ENCODE results near the gene RPGR.

Gene RPGR

DNA sequence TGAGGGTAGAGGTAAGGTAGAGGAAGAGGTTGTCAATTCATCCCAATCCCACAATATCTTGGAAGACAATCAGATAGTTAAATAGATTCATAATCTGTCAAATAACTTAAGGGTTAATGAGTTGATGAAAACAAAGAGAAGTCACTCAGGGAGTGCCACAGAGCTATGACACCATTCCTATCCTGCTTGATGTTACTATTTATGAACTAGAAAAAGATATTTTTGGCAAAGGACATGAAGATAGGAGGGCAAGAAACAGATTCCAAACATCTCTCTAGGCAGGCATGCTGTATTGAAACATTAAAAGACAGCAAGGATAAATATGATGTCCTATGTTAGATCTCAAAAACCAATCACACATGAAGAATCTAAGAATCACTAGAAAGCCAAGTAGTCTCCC is 103.1 kb downstream of the RPGR start:
- Histone ChIP-seq H3K36me3 (ENCODE audit: control insufficient read depth, insufficient read depth, low read length) (no peaks in the 10 kb centered on the region), H3K4me1 (ENCODE audit: control insufficient read depth, insufficient read depth, low read length) (peaks cover 17% of the 10 kb centered on the region; the same call in 1 of the 2 replicates), H3K27ac (ENCODE audit: low read depth, low read length) (no peak overlapping the region), H3K9me3 (ENCODE audit: control insufficient read depth, insufficient read depth, low read depth, low read length) (no peaks in the 10 kb centered on the region), H3K27me3 (ENCODE audit: control insufficient read depth, insufficient read depth, low read length) (peaks cover 38% of the 10 kb centered on the region), H3K4me3 (ENCODE audit: low read depth, low read length) (no peak overlapping the region), H3K9ac (ENCODE audit: low read length) (no peak overlapping the region)

DNA sequence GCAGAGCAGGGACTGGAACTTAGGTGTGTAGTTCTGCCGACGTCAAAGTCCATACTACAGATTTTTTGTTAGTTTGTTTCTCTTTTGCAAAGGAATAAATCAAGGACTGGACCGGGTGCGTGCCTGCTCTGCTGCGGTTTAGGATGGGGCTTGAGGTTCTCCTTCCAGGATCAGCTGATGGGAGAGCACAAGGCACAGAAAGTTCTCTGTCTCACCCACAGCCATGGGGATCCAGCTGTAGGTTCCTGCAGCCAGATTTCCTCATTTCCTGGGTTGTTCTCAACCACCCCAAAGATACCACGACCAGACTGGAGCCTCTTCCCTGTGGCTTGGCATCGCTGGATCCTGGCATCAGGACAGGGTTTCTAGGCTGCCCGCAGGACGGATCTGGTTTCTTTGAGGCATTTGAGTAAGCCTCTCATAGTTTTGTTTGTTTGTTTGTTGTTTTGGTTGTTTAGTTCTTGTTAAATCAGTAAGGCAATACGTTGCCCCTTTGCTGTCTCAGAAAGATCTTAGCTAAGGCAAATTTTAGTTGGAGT is 105.8 kb downstream of the RPGR start:
- Histone ChIP-seq H3K27me3 (ENCODE audit: control insufficient read depth, insufficient read depth, low read length) (peaks cover 60% of the 10 kb centered on the region), H3K27ac (ENCODE audit: low read depth, low read length) (no peak overlapping the region), H3K9me3 (ENCODE audit: control insufficient read depth, insufficient read depth, low read depth, low read length) (no peaks in the 10 kb centered on the region), H3K4me3 (ENCODE audit: low read depth, low read length) (peak overlapping the region; percentile 81), H3K9ac (ENCODE audit: low read length) (no peak overlapping the region), H3K36me3 (ENCODE audit: control insufficient read depth, insufficient read depth, low read length) (no peaks in the 10 kb centered on the region), H3K4me1 (ENCODE audit: control insufficient read depth, insufficient read depth, low read length) (peaks cover 24% of the 10 kb centered on the region; the same call in 1 of the 2 replicates)

- Histone ChIP-seq H3K9ac (ENCODE audit: low read length) (peak within 1 kb of the TSS; percentile 51), H3K36me3 (ENCODE audit: control insufficient read depth, insufficient read depth, low read length) (no peaks in the 10 kb centered on the region), H3K27ac (ENCODE audit: low read depth, low read length) (no peak within 1 kb of the TSS), H3K4me1 (ENCODE audit: control insufficient read depth, insufficient read depth, low read length) (peaks cover 24% of the 10 kb centered on the region; the same call in 1 of the 2 replicates), H3K27me3 (ENCODE audit: control insufficient read depth, insufficient read depth, low read length) (peaks cover 60% of the 10 kb centered on the region), H3K4me3 (ENCODE audit: low read depth, low read length) (peak within 1 kb of the TSS; percentile 81), H3K9me3 (ENCODE audit: control insufficient read depth, insufficient read depth, low read depth, low read length) (no peaks in the 10 kb centered on the region)
These were observed 106.6 kb downstream of the RPGR start, which contains the start of gene SRPX for GRCh38 chrX:38220415-38221390. SRPX (minus strand) TSS chrX:38220871; CDS start chrX:38220792, 79 bp downstream.

- H3K27ac ChIP-seq (ENCODE audit: low read depth, low read length), result no peak overlapping the region
- peaks cover 60% of the 10 kb centered on the region for H3K27me3 ChIP-seq (ENCODE audit: control insufficient read depth, insufficient read depth, low read length)
- H3K9ac ChIP-seq (ENCODE audit: low read length), result peak overlapping the region; percentile 51
- no peaks in the 10 kb centered on the region for H3K9me3 ChIP-seq (ENCODE audit: control insufficient read depth, insufficient read depth, low read depth, low read length)
- H3K4me1 ChIP-seq (ENCODE audit: control insufficient read depth, insufficient read depth, low read length), result peaks cover 22% of the 10 kb centered on the region; the same call in 1 of the 2 replicates
- H3K36me3 ChIP-seq (ENCODE audit: control insufficient read depth, insufficient read depth, low read length), result no peaks in the 10 kb centered on the region
- peak overlapping the region; percentile 81 for H3K4me3 ChIP-seq (ENCODE audit: low read depth, low read length)
These were observed 107.3 kb downstream of the RPGR start for GRCh38 chrX:38220024-38220414.
